ENCODE measurements around the gene TCF4.

Gene TCF4

GRCh38 chr18:55427951-55428350 lies 160.0 kb downstream of the TCF4 start:
- FAIRE-seq = no peak

- no peak for FAIRE-seq
These were observed 162.3 kb downstream of the TCF4 start for GRCh38 chr18:55425698-55426097.

- no peak for FAIRE-seq
These were observed 165.4 kb downstream of the TCF4 start for GRCh38 chr18:55422456-55423180.

- FAIRE-seq = no peak
These were observed 166.2 kb downstream of the TCF4 start for GRCh38 chr18:55421615-55422419.

- no peak for FAIRE-seq
These were observed 166.7 kb downstream of the TCF4 start for GRCh38 chr18:55421308-55421614.

- no peak for FAIRE-seq
These were observed 167.2 kb downstream of the TCF4 start for GRCh38 chr18:55420665-55421307.

GRCh38 chr18:55419947-55420664 lies 167.9 kb downstream of the TCF4 start:
- FAIRE-seq = no peak

- FAIRE-seq = no peak
These were observed 168.7 kb downstream of the TCF4 start for GRCh38 chr18:55419132-55419946.

- FAIRE-seq = no peak
These were observed 169.6 kb downstream of the TCF4 start for GRCh38 chr18:55418439-55418838.

- no peak for FAIRE-seq
These were observed 171.2 kb downstream of the TCF4 start for GRCh38 chr18:55416791-55417190.

GRCh38 chr18:55415258-55415871 lies 172.6 kb downstream of the TCF4 start:
- FAIRE-seq = peak; percentile 30

- no peak for FAIRE-seq
These were observed 173.5 kb downstream of the TCF4 start for GRCh38 chr18:55414475-55414874.

- no peak for FAIRE-seq
These were observed 174.5 kb downstream of the TCF4 start for GRCh38 chr18:55413474-55413873.

- FAIRE-seq = no peak
These were observed 180.0 kb downstream of the TCF4 start for GRCh38 chr18:55407774-55408535.

GRCh38 chr18:55407191-55407590 lies 180.8 kb downstream of the TCF4 start:
- FAIRE-seq = no peak

GRCh38 chr18:55406451-55406991 lies 181.5 kb downstream of the TCF4 start:
- FAIRE-seq = no peak

GRCh38 chr18:55405893-55406406 lies 182.0 kb downstream of the TCF4 start:
- no peak for FAIRE-seq

- no peak for FAIRE-seq
These were observed 182.5 kb downstream of the TCF4 start for GRCh38 chr18:55405475-55405874.

- no peak for FAIRE-seq
These were observed 183.0 kb downstream of the TCF4 start for GRCh38 chr18:55404832-55405465.

Data from G401.6 (cell line).